IMR-90 (cell line): ENCODE measurements around the gene PIKFYVE. TPM values are rescaled to one million over a fixed set of nuclear protein-coding genes. Genes with fewer than 3 reads are reported as not detected.

Experiments
- ATAC-seq: fragments of 200-7000 bp; cut with Tn5 transposase; 2 replicates; pipeline ENCODE4 v1.9.1; 2020; ENCODE audit warnings: low read depth, mild to moderate bottlenecking, moderate library complexity
- BruUV-seq: library from RNA; stranded (reverse); fragments of 400-500 nt; replicated peaks from 2 replicates; lab custom pipeline; 2021; lab: Mats Ljungman, UMichigan
- CTCF ChIA-PET: fragments of 300-600 bp; formaldehyde crosslinking; extraction: SDS; loops from one replicate; lab custom pipeline; 2021; ENCODE audit warnings: antibody characterized with exemption; lab: Yijun Ruan, JAX
- POLR2A ChIA-PET: fragments of 300-600 bp; sonication (Branson Sonifier 250); formaldehyde crosslinking; loops from one replicate; lab custom pipeline; 2022; ENCODE audit warnings: antibody characterized with exemption; ENCODE audit not compliant: unreplicated experiment; lab: Charles Lee
- DNase-seq: peaks from one replicate; pipeline ENCODE4 v3.0.0; 2013
- H2AFZ ChIP-seq: replicated peaks from 2 replicates; pipeline ENCODE3; 2013; ENCODE audit warnings: low read length, mild to moderate bottlenecking; ENCODE audit not compliant: poor library complexity
- H2AK5ac ChIP-seq: 2 replicates; pipeline ENCODE4 v1.6.1; 2013; ENCODE audit warnings: low read depth, low read length, inconsistent platforms
- H2AK9ac ChIP-seq: replicated peaks from 2 replicates; pipeline ENCODE3; 2013; ENCODE audit warnings: mild to moderate bottlenecking, low read depth, low read length, moderate library complexity; ENCODE audit not compliant: poor library complexity
- H2BK120ac ChIP-seq: 2 replicates; pipeline ENCODE4 v1.6.1; 2013; ENCODE audit warnings: low read depth, low read length, inconsistent platforms
- H2BK15ac ChIP-seq: 3 replicates; pipeline ENCODE4 v1.6.1; 2013; ENCODE audit warnings: low read depth, low read length, inconsistent platforms
- H2BK20ac ChIP-seq: 2 replicates; pipeline ENCODE4 v1.6.1; 2013; ENCODE audit warnings: low read depth, mild to moderate bottlenecking, inconsistent platforms, low read length, moderate library complexity
- H2BK5ac ChIP-seq: 2 replicates; pipeline ENCODE4 v1.6.1; 2013; ENCODE audit warnings: mild to moderate bottlenecking, low read depth, low read length, inconsistent platforms; ENCODE audit not compliant: poor library complexity, severe bottlenecking
- H3K14ac ChIP-seq: replicated peaks from 2 replicates; pipeline ENCODE4 v1.6.1; 2013; ENCODE audit warnings: low read depth, low read length, inconsistent platforms
- H3K18ac ChIP-seq: 2 replicates; pipeline ENCODE4 v1.6.1; 2013; ENCODE audit warnings: low read depth, low read length, control low read depth
- H3K23ac ChIP-seq: 2 replicates; pipeline ENCODE4 v1.6.1; 2013; ENCODE audit warnings: low read depth, low read length, inconsistent platforms
- H3K27ac ChIP-seq: 2 replicates; pipeline ENCODE4 v1.5.1; 2013; ENCODE audit warnings: mild to moderate bottlenecking, control low read depth, low read length; ENCODE audit not compliant: insufficient read depth
- H3K27me3 ChIP-seq: 2 replicates; pipeline ENCODE4 v1.6.1; 2013; ENCODE audit warnings: low read length; ENCODE audit not compliant: control insufficient read depth, insufficient read depth
- H3K36me3 ChIP-seq: 2 replicates; pipeline ENCODE4 v1.6.1; 2013; ENCODE audit warnings: low read length, mixed read lengths; ENCODE audit not compliant: control insufficient read depth, insufficient read depth
- H3K4ac ChIP-seq: 2 replicates; pipeline ENCODE4 v1.6.1; 2013; ENCODE audit warnings: low read depth, low read length, inconsistent platforms
- H3K4me1 ChIP-seq: 2 replicates; pipeline ENCODE4 v1.6.1; 2013; ENCODE audit warnings: low read length, mixed read lengths; ENCODE audit not compliant: control insufficient read depth, insufficient read depth
- H3K4me2 ChIP-seq: 2 replicates; pipeline ENCODE4 v1.6.1; 2013; ENCODE audit warnings: low read depth, mild to moderate bottlenecking, control low read depth, low read length, moderate library complexity
- H3K4me3 ChIP-seq: 2 replicates; pipeline ENCODE4 v1.5.1; 2013; ENCODE audit warnings: low read depth, mild to moderate bottlenecking, control low read depth, low read length, moderate library complexity; ENCODE audit not compliant: insufficient read depth
- H3K56ac ChIP-seq: 2 replicates; pipeline ENCODE4 v1.6.1; 2013; ENCODE audit warnings: low read length, inconsistent platforms; ENCODE audit not compliant: insufficient read depth; ENCODE audit errors: extremely low read depth
- H3K79me1 ChIP-seq, 2 experiments: 2 replicates each; pipeline ENCODE4 v1.6.1; 2013; ENCODE audit warnings: low read length in 2 of 2, inconsistent platforms in 1 of 2, low read depth in 1 of 2
- H3K9ac ChIP-seq: 2 replicates; pipeline ENCODE4 v1.6.1; 2013; ENCODE audit warnings: low read depth, low read length, control low read depth
- H3K9me1 ChIP-seq: 2 replicates; pipeline ENCODE4 v1.6.1; 2013; ENCODE audit warnings: low read length, inconsistent platforms; ENCODE audit not compliant: insufficient read depth
- H3K9me3 ChIP-seq: 2 replicates; pipeline ENCODE4 v1.6.1; 2013; ENCODE audit warnings: low read length; ENCODE audit not compliant: control insufficient read depth, insufficient read depth
- H4K20me1 ChIP-seq: 2 replicates; pipeline ENCODE4 v1.6.1; 2013; ENCODE audit warnings: low read length, inconsistent platforms; ENCODE audit not compliant: insufficient read depth
- H4K5ac ChIP-seq: 2 replicates; pipeline ENCODE4 v1.6.1; 2013; ENCODE audit warnings: mild to moderate bottlenecking, low read depth, low read length, control low read depth
- H4K8ac ChIP-seq, 2 experiments: 2 replicates each; pipeline ENCODE4 v1.6.1; 2013; ENCODE audit warnings: low read depth in 2 of 2, low read length in 2 of 2, control low read depth in 1 of 2, inconsistent platforms in 1 of 2
- H4K91ac ChIP-seq: 2 replicates; pipeline ENCODE4 v1.6.1; 2013; ENCODE audit warnings: low read depth, low read length, inconsistent platforms; ENCODE audit not compliant: insufficient read depth
- MAFK ChIP-seq: IDR thresholded peaks from 2 replicates; pipeline ENCODE4 v1.6.1; 2012; ENCODE audit warnings: low read depth, low read length, improper control_type of control experiment
- RCOR1 ChIP-seq: IDR thresholded peaks from 2 replicates; pipeline ENCODE4 v1.6.1; 2012; ENCODE audit warnings: mild to moderate bottlenecking, low read length, improper control_type of control experiment; ENCODE audit not compliant: insufficient replicate concordance
- WGBS, 2 experiments: methylation state at CpG; one replicate each; pipeline versions ENCODE4 v1.1.5 to v1.1.7; 2013; ENCODE audit warnings: missing lambda C conversion rate in 2 of 2; ENCODE audit not compliant: insufficient read length in 1 of 2; ENCODE audit errors: extremely low coverage in 2 of 2; 5-methylcytosine and 5-hydroxymethylcytosine counted together
- dilution Hi-C: fragments of 300-500 bp; cut with HindIII; formaldehyde crosslinking; loops from one replicate; pipeline ENCODE4 v1.14.3; 2018; ENCODE audit warnings: low sequenced_read_pairs; ENCODE audit not compliant: unreplicated experiment
- in situ Hi-C: fragments of 300-500 bp; cut with MboI; formaldehyde crosslinking; loops from 3 replicates; pipeline ENCODE4 v1.14.3; 2019; ENCODE audit warnings: low sequenced_read_pairs, inconsistent platforms, mixed read lengths
- intact Hi-C: fragments of 100-400 bp; cut with micrococcal nuclease; formaldehyde crosslinking; loops from 2 replicates; pipeline ENCODE4 v1.10.0; 2022
- polyA plus RNA-seq, 3 experiments: library from polyadenylated mRNA; depleted of rRNA; stranded (reverse); fragments of >200 nt; gene quantifications; 2 replicates each; pipeline ENCODE4 v1.2.3, GENCODE V29; 2012; ENCODE audit warnings: low replicate concordance in 1 of 3
- total RNA-seq: library from RNA; depleted of rRNA; stranded (reverse); fragments of >200 nt; gene quantifications from 2 replicates; pipeline ENCODE4 v1.2.3, GENCODE V29; 2012

Gene PIKFYVE
- total and polyA plus RNA-seq, 2 of the 4 experiments (the other 2 are of a cell fraction), result 9.3 to 34.6 TPM

- Histone ChIP-seq H2BK15ac (no peak overlapping the region), H3K14ac (no peak overlapping the region), H2BK20ac (no peak overlapping the region), H3K4ac (no peak overlapping the region), H3K9ac (no peak overlapping the region), H3K23ac (no peak overlapping the region), H4K20me1 (no peaks in the 10 kb centered on the region), H3K36me3 (peaks cover 16% of the 10 kb centered on the region), H2AFZ (no peak overlapping the region), H2BK5ac (no peak overlapping the region), H3K4me2 (no peak overlapping the region), H4K91ac (no peak overlapping the region), H3K4me3 (no peak overlapping the region), H3K18ac (no peak overlapping the region), H3K56ac (no peak overlapping the region), H2BK120ac (no peak overlapping the region), H2AK5ac (no peak overlapping the region), H4K8ac (no peak overlapping the region), H3K9me1 (no peaks in the 10 kb centered on the region; the same call in 1 of the 2 replicates), H3K79me1 (0 out of 4 replicates have a peak, but pooled peaks cover 5% of the 10 kb centered on the region in 2 experiments), H3K4me1 (no peaks in the 10 kb centered on the region), H2AK9ac (no peak overlapping the region), H4K5ac (no peak overlapping the region), H3K9me3 (no peaks in the 10 kb centered on the region), H3K27me3 (no peaks in the 10 kb centered on the region), H3K27ac (no peak overlapping the region)
- POLR2A ChIA-PET, result no interaction called here
- in situ Hi-C loops (no loop called here), intact Hi-C loops (loop anchor here (5.0 kb wide), 1 partner anchor 35 kb away; no protein-coding TSS in a partner anchor), dilution Hi-C loops (no loop called here)
- DNase-seq, result peak; percentile 25
- CTCF ChIA-PET, result no interaction called here
- TF ChIP-seq RCOR1 (no peak), MAFK (0 out of 2 replicates have a peak, but pooled peaks have one; percentile 12)
- WGBS, 2 experiments, result no CpG with 5 or more reads among the region's 4 CpGs
- no peak for ATAC-seq
- BruUV-seq, result no TSS peak
These were observed 45.9 kb downstream of the PIKFYVE start for GRCh38 chr2:208311954-208312353.
